Panc1 (cell line): ENCODE data around the gene POU6F1.

Source experiments
- CTCF ChIP-seq: fragments of 450-650 bp; IDR thresholded peaks from 2 replicates; pipeline ENCODE4 v1.5.1; 2017; ENCODE audit warnings: mild to moderate bottlenecking
- POLR2AphosphoS5 ChIP-seq: IDR thresholded peaks from 2 replicates; pipeline ENCODE4 v1.6.1; 2012; ENCODE audit warnings: mild to moderate bottlenecking, low read depth, low read length, moderate library complexity
- SIN3A ChIP-seq: IDR thresholded peaks from 2 replicates; pipeline ENCODE4 v1.6.1; 2012; ENCODE audit warnings: low read depth, mild to moderate bottlenecking, low read length, moderate library complexity, borderline replicate concordance; ENCODE audit not compliant: insufficient read depth
- TF ChIP-seq, protein P1 (sequence below), 2 experiments: IDR thresholded peaks; 2 replicates each; pipeline ENCODE4 v1.6.1; 2011 to 2012; ENCODE audit warnings: low read depth in 2 of 2, control low read depth in 1 of 2, low read length in 1 of 2, mild to moderate bottlenecking in 1 of 2, moderate library complexity in 1 of 2; ENCODE audit not compliant: insufficient read depth in 1 of 2

GRCh38 chr12:51238037-51238509, 20.2 kb upstream of the POU6F1 start:
- TF ChIP-seq CTCF: no peak
- no peak for TF ChIP-seq POLR2AphosphoS5
- no peak for TF ChIP-seq SIN3A
- TF ChIP-seq, protein P1, sequence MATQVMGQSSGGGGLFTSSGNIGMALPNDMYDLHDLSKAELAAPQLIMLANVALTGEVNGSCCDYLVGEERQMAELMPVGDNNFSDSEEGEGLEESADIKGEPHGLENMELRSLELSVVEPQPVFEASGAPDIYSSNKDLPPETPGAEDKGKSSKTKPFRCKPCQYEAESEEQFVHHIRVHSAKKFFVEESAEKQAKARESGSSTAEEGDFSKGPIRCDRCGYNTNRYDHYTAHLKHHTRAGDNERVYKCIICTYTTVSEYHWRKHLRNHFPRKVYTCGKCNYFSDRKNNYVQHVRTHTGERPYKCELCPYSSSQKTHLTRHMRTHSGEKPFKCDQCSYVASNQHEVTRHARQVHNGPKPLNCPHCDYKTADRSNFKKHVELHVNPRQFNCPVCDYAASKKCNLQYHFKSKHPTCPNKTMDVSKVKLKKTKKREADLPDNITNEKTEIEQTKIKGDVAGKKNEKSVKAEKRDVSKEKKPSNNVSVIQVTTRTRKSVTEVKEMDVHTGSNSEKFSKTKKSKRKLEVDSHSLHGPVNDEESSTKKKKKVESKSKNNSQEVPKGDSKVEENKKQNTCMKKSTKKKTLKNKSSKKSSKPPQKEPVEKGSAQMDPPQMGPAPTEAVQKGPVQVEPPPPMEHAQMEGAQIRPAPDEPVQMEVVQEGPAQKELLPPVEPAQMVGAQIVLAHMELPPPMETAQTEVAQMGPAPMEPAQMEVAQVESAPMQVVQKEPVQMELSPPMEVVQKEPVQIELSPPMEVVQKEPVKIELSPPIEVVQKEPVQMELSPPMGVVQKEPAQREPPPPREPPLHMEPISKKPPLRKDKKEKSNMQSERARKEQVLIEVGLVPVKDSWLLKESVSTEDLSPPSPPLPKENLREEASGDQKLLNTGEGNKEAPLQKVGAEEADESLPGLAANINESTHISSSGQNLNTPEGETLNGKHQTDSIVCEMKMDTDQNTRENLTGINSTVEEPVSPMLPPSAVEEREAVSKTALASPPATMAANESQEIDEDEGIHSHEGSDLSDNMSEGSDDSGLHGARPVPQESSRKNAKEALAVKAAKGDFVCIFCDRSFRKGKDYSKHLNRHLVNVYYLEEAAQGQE (IDR thresholded peaks at IDR 0.05; ENCODE audit: insufficient read depth in 1 of 2, low read depth in 2 of 2, low read length in 1 of 2): no peak
